HG03457 (cell line): ENCODE measurements around the gene OCA2.

Source experiments
- ATAC-seq: cut with Tn5 transposase; IDR thresholded peaks from one replicate; pipeline ENCODE4 v1.9.1; 2021; ENCODE audit warnings: moderate number of reproducible peaks; ENCODE audit not compliant: unreplicated experiment

The OCA2 gene

DNA sequence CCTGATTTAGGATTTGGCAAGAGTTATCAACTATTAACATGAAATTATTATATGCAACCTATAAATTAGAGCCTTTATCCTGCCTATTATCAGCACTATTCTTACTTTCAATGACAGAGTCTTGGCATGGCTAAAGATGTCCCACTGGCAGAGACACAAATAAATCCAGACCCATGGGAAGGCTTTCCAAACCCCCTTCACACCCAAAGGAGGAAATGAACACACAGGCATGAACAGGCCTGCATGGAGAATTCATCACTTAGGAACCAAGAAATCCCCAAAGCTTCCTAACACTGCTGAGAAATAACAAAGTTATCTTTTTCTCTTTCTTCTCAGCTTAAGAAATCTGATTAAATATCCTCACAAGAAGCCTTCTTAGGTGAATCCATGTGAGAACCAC is 213.9 kb downstream of the OCA2 start:
- no peak for ATAC-seq

GRCh38 chr15:27884726-27885125 is 214.4 kb downstream of the OCA2 start:
- ATAC-seq: no peak

DNA sequence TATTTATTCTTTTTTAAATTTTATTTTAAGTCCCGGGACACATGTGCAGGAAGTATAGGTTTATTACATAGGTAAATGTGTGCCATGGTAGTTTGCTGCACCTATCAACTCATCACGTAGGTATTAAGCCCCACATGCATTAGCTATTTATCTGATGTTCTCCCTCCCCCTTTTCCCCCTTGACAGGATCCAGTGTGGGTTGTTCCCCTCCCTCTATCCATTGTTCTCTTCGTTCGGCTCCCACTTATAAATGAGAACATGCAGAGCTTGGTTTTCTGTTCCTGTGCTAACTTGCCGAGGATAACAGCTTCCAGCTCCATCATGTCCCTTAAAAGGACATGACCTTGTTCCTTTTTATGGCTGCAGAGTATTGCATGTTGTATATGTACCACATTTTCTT is 220.3 kb downstream of the OCA2 start:
- ATAC-seq: no peak

- ATAC-seq: no peak
These were observed 225.3 kb downstream of the OCA2 start for GRCh38 chr15:27873828-27874227.

DNA sequence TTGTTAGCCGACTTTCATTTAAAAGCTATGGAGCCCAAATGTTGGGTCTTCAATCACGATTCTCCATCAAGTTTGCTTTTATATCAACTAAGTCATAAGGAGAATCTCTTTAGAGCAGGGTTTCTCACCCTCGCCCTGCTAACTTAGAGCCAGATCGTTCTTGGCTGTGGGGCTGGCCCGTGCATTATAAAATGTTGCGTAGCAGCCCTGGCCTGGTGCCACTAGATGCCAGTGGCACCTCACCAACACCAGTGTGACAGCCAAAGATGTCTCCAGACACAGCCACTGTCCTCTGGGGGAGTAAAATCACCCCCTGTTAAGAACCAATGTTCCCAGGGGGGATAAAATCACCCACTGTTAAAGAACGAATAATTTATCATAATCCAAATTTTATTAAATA is 226.1 kb downstream of the OCA2 start:
- no peak for ATAC-seq

- no peak for ATAC-seq
These were observed 226.8 kb downstream of the OCA2 start for GRCh38 chr15:27872355-27872754.

DNA sequence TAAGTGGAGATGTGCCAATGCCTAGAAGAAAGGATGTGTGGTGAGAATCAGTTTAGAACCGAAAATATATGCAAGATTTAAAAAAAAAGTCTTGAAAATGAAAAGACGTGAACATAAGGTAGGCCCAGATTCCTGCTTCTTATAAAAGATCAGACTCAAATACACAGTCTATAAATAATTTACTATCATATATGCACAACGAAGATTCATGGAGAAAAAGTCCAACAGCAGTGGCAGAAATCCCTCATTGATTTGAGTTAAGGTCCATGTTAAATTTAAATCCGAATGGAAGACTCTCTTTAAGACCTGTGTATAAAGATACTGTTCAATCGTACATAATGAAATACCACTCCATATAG is 227.2 kb downstream of the OCA2 start:
- ATAC-seq: no peak

GRCh38 chr15:27871078-27871901 is 227.8 kb downstream of the OCA2 start:
- ATAC-seq: no peak

- ATAC-seq: no peak
These were observed 228.8 kb downstream of the OCA2 start for GRCh38 chr15:27870320-27870719.

DNA sequence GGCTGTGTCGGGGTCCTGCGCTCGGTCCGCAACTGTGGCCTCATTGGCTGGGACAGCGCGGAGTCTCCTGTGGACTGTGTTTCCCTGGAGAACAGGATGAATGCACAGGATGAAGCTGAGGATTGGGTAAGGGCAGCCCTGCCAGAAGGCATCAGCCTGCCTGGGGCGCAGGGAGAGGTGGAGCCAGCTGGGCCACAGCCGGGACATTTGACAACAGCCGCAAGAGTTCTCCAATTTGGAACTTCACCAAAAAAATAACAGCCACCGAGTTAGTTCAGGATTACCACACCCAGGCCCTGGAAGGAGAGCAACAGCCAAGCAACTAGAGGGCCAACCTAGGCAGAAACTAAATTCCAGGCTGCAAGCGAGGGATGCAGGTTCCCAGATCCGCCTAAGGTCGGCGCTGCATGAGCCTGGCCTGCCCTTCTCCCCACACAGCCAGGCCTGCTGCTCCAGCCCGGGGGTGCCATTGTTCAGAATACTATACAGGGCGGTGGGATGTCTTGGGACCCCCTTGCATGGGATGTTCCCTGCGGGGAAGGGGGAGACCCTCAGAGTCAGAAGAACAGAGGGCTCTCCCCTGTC is 229.3 kb downstream of the OCA2 start:
- no peak for ATAC-seq

DNA sequence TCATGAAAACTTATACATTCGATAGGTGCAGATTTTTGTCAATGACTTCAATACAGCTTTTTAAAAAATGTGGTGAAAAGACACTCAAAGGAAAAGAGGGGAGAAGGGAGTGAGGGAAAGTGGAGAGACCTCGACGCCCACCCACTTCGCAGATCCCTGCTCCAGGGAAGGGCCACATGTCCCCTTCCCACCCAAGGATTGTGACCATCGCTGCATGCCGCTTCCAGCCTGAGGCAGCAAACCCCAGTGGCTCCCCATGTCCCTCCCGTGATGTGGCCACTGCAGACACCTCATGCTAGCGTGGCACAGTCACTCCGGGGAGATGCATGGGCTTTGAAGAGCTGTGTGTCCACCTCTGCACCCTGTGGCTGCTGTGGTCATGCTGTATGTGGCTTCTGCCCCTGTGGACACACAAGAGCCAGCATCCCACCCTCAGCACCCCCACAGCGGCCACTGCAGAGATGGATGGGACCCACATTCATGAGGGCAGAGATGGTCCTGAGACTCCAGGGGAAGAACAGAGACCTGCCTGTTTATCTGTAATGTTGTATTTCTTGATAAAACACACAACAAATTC is 230.2 kb downstream of the OCA2 start:
- no peak for ATAC-seq

- ATAC-seq: no peak
These were observed 231.3 kb downstream of the OCA2 start for GRCh38 chr15:27867861-27868260.

- no peak for ATAC-seq
These were observed 232.5 kb downstream of the OCA2 start for GRCh38 chr15:27866505-27867165.

GRCh38 chr15:27865926-27866325 is 233.2 kb downstream of the OCA2 start:
- no peak for ATAC-seq

DNA sequence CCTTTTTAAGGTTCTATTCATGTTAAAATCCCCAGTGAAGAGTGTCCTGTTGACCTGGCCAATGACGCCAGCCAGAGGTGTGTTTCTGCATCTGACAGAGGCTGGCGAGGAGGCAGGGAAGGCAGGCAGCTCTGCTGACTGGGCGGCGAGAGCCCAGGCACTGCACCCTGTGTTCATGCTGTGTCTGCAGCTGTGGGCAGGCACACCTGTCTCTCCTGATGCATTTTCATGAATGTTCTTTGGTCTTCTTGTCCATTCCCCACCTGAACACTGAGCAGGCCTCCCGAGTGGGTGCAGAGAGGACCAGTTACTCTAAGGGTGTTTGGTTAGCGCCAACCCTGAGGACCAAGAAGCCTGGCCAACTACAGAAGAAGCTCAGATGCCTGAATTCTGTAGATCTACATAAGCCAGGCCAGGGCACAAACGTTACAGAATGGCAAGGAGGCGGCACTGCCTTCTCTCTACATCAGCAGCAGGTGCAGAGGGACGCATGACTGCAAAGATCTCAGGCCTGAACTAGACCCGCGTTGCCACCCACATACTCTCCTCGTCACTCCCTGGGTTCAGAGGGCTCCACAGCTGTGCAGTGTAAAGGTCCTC is 233.7 kb downstream of the OCA2 start:
- ATAC-seq: no peak

- ATAC-seq: no peak
These were observed 234.4 kb downstream of the OCA2 start for GRCh38 chr15:27864719-27865118.

- ATAC-seq: no peak
These were observed 235.0 kb downstream of the OCA2 start for GRCh38 chr15:27864086-27864485.

GRCh38 chr15:27863000-27863399 is 236.1 kb downstream of the OCA2 start:
- no peak for ATAC-seq

- ATAC-seq: no peak
These were observed 237.9 kb downstream of the OCA2 start for GRCh38 chr15:27861171-27861570.

DNA sequence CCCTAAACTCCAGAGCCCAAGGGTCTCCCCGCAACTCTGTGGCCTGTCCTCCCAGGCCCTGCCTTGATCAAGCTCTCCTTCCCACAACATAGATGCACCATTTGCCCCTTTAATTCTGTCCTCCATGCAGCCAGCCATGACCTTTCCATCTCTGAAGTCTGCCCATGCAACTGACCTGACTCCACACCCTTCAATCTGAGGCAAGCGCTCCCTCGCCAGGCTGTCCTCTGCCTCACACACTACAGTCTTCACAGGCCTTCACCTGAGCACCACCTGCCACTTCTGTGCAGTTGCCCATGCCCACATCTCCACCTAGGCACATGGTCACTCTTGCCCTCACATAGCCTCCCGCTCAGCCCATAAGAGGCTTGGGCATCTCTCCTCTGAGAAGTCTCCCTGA is 244.0 kb downstream of the OCA2 start:
- ATAC-seq: no peak

GRCh38 chr15:27854601-27855000 is 244.5 kb downstream of the OCA2 start:
- ATAC-seq: no peak
